Measurements from ENCODE around the gene DNAH6. TPM values are rescaled to one million over a fixed set of nuclear protein-coding genes. Genes with fewer than 3 reads are reported as not detected.

DNAH6 gene
- total RNA-seq, 1 donor from 2014 or later: 1.6 TPM

GRCh38 chr2:84836215-84836614, 319.9 kb downstream of the DNAH6 start:
- no peak for DNase-seq (ENCODE audit: low read depth)

GRCh38 chr2:84838434-84839145, 322.3 kb downstream of the DNAH6 start:
- no peak for DNase-seq (ENCODE audit: low read depth)

- no peak for DNase-seq (ENCODE audit: low read depth)
Observed at GRCh38 chr2:84839851-84840250, 323.6 kb downstream of the DNAH6 start.

GRCh38 chr2:84840306-84840705, 324.0 kb downstream of the DNAH6 start:
- DNase-seq (ENCODE audit: low read depth): no peak

- no peak for DNase-seq (ENCODE audit: low read depth)
Observed at GRCh38 chr2:84841577-84841976, 325.3 kb downstream of the DNAH6 start.

GRCh38 chr2:84844141-84844540, 327.8 kb downstream of the DNAH6 start:
- no peak for DNase-seq (ENCODE audit: low read depth)

- DNase-seq (ENCODE audit: low read depth): peak; percentile 26
Observed at GRCh38 chr2:84846041-84846663, 329.9 kb downstream of the DNAH6 start.

- DNase-seq (ENCODE audit: low read depth): no peak
Observed at GRCh38 chr2:84846741-84847142, 330.4 kb downstream of the DNAH6 start.

- DNase-seq (ENCODE audit: low read depth): no peak
Observed at GRCh38 chr2:84847326-84848050, 331.2 kb downstream of the DNAH6 start.

GRCh38 chr2:84849271-84849952, 333.1 kb downstream of the DNAH6 start:
- no peak for DNase-seq (ENCODE audit: low read depth)

GRCh38 chr2:84850471-84850870, 334.2 kb downstream of the DNAH6 start:
- DNase-seq (ENCODE audit: low read depth): no peak

GRCh38 chr2:84851876-84852275, 335.6 kb downstream of the DNAH6 start:
- DNase-seq (ENCODE audit: low read depth): no peak

- DNase-seq (ENCODE audit: low read depth): no peak
Observed at GRCh38 chr2:84854850-84855249, 338.6 kb downstream of the DNAH6 start.

GRCh38 chr2:84855731-84856130, 339.4 kb downstream of the DNAH6 start:
- DNase-seq (ENCODE audit: low read depth): no peak

GRCh38 chr2:84856787-84857186, 340.5 kb downstream of the DNAH6 start:
- DNase-seq (ENCODE audit: low read depth): no peak

- no peak for DNase-seq (ENCODE audit: low read depth)
Observed at GRCh38 chr2:84857566-84857965, 341.3 kb downstream of the DNAH6 start.

- no peak for DNase-seq (ENCODE audit: low read depth)
Observed at GRCh38 chr2:84858123-84858522, 341.8 kb downstream of the DNAH6 start.

GRCh38 chr2:84858937-84859336, 342.6 kb downstream of the DNAH6 start:
- no peak for DNase-seq (ENCODE audit: low read depth)

- no peak for DNase-seq (ENCODE audit: low read depth)
Observed at GRCh38 chr2:84861539-84861938, 345.2 kb downstream of the DNAH6 start.

- DNase-seq (ENCODE audit: low read depth): no peak
Observed at GRCh38 chr2:84862006-84862405, 345.7 kb downstream of the DNAH6 start.

GRCh38 chr2:84865181-84865783, 349.0 kb downstream of the DNAH6 start:
- peak; percentile 29 for DNase-seq (ENCODE audit: low read depth)

GRCh38 chr2:84866122-84866521, 349.8 kb downstream of the DNAH6 start:
- DNase-seq (ENCODE audit: low read depth): no peak
